Tibial artery (tissue), 4 donors: Measurements from ENCODE around the gene EIPR1.

Experiments
- DNase-seq, 2 donors: peaks; one replicate each; pipeline ENCODE4 v3.0.0-alpha.2; 2019
- H3K27ac ChIP-seq, 2 donors: fragments of 200-600 bp; sonication (generic) in 1 of 2; 1 replicate in 1 of 2; 2 replicates in 1 of 2; pipeline ENCODE4 v1.5.1; 2018 to 2019; ENCODE audit warnings: mild to moderate bottlenecking in 1 of 2
- H3K27me3 ChIP-seq, 2 donors: fragments of 200-600 bp; sonication (generic) in 1 of 2; one replicate each; pipeline versions ENCODE4 v1.5.1 to v1.6.0; 2016 to 2019
- H3K36me3 ChIP-seq, 3 donors: fragments of 200-600 bp; sonication (generic) in 2 of 3; one replicate each; pipeline ENCODE4 v1.5.1; 2016 to 2019; ENCODE audit warnings: mild to moderate bottlenecking in 2 of 3
- H3K4me1 ChIP-seq, 4 donors: fragments of 200-600 bp; sonication (generic) in 2 of 4; 1 replicate in 3 of 4; 2 replicates in 1 of 4; pipeline ENCODE4 v1.5.1; 2016 to 2019
- H3K4me3 ChIP-seq, 2 donors: fragments of 200-600 bp; sonication (generic) in 1 of 2; 1 replicate in 1 of 2; 2 replicates in 1 of 2; pipeline ENCODE4 v1.5.1; 2018 to 2019; ENCODE audit warnings: mild to moderate bottlenecking in 2 of 2
- H3K9me3 ChIP-seq, 3 donors: fragments of 200-600 bp; sonication (generic) in 1 of 3; one replicate each; pipeline ENCODE4 v1.5.1; 2016 to 2019
- CTCF ChIP-seq, 2 experiments: fragments of 200-600 bp in 1 of 2; fragments of 450-650 bp in 1 of 2; IDR thresholded peaks; one replicate each; pipeline ENCODE4 v1.5.1; 2017 to 2019; ENCODE audit warnings: antibody characterized with exemption in 2 of 2, mild to moderate bottlenecking in 1 of 2, moderate library complexity in 1 of 2
- intact Hi-C: fragments of 100-400 bp; cut with DNase I; formaldehyde crosslinking; loops from one replicate; pipeline ENCODE4 v1.15.0; 2023; ENCODE audit warnings: low total_unique reads

The EIPR1 gene

GRCh38 chr2:3414133-3414860, 36.7 kb upstream of the EIPR1 start:
- intact Hi-C loops = no loop called here
- no peaks in the 10 kb centered on the region for H3K27me3 ChIP-seq
- H3K4me3 ChIP-seq = no peak overlapping the region
- no peak for TF ChIP-seq CTCF (IDR thresholded peaks at IDR 0.05)
- no peaks in the 10 kb centered on the region for H3K9me3 ChIP-seq
- peaks cover 10 to 35% (median 31%) of the 10 kb centered on the region in 3 donors for H3K36me3 ChIP-seq
- no peak overlapping the region for H3K27ac ChIP-seq
- H3K4me1 ChIP-seq = no peaks in the 10 kb centered on the region
- no peak for DNase-seq

DNA sequence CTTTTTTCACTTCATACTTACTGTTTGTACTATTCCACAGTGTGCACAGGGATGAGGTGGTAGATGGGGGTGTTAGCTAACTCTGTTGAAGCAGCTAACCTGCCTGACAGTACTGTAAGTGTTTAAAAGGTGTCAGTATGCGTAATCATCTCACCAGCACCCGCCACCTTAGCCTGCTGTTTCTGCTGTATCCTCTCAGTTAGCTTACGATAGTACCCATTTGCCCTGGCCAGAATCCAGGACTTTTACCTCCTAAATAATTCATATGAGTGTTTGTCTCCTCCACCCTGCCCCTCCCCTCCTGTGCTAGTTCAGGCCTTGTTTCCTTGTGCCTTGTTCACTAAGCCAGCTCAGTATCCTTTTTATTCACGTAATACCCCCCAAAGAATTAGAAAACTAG, 36.1 kb upstream of the EIPR1 start:
- H3K27ac ChIP-seq = no peak overlapping the region
- no peaks in the 10 kb centered on the region for H3K27me3 ChIP-seq
- no peak overlapping the region for H3K4me3 ChIP-seq
- H3K4me1 ChIP-seq = no peaks in the 10 kb centered on the region
- DNase-seq = no peak
- peaks cover 10 to 29% (median 27%) of the 10 kb centered on the region in 3 donors for H3K36me3 ChIP-seq
- H3K9me3 ChIP-seq = no peaks in the 10 kb centered on the region
- TF ChIP-seq CTCF (IDR thresholded peaks at IDR 0.05) = no peak
- intact Hi-C loops = no loop called here

- intact Hi-C loops = no loop called here
- Histone ChIP-seq H3K9me3 (no peaks in the 10 kb centered on the region), H3K4me1 (peaks cover 0 to 4% (median 0%) of the 10 kb centered on the region in 4 donors), H3K27me3 (no peaks in the 10 kb centered on the region), H3K27ac (no peak overlapping the region), H3K36me3 (peaks cover 10 to 29% (median 11%) of the 10 kb centered on the region in 3 donors), H3K4me3 (no peak overlapping the region)
- no peak for DNase-seq
- no peak for TF ChIP-seq CTCF (IDR thresholded peaks at IDR 0.05)
These were observed 33.5 kb upstream of the EIPR1 start for GRCh38 chr2:3411103-3411502.

GRCh38 chr2:3409627-3410170, 32.1 kb upstream of the EIPR1 start:
- H3K36me3 ChIP-seq = peaks cover 3 to 17% (median 6%) of the 10 kb centered on the region in 3 donors
- no peaks in the 10 kb centered on the region for H3K9me3 ChIP-seq
- no peaks in the 10 kb centered on the region for H3K27me3 ChIP-seq
- no peak overlapping the region for H3K4me3 ChIP-seq
- no peak overlapping the region for H3K27ac ChIP-seq
- no peak for DNase-seq
- peaks cover 0 to 4% (median 0%) of the 10 kb centered on the region in 4 donors for H3K4me1 ChIP-seq
- intact Hi-C loops = no loop called here
- TF ChIP-seq CTCF (IDR thresholded peaks at IDR 0.05) = no peak

- peaks cover 0 to 9% (median 3%) of the 10 kb centered on the region in 3 donors for H3K36me3 ChIP-seq
- H3K27ac ChIP-seq = no peak overlapping the region
- H3K4me3 ChIP-seq = no peak overlapping the region
- intact Hi-C loops = no loop called here
- H3K9me3 ChIP-seq = no peaks in the 10 kb centered on the region
- DNase-seq = no peak
- peaks cover 0 to 4% (median 0%) of the 10 kb centered on the region in 4 donors for H3K4me1 ChIP-seq
- no peak for TF ChIP-seq CTCF (IDR thresholded peaks at IDR 0.05)
- H3K27me3 ChIP-seq = no peaks in the 10 kb centered on the region
These were observed 31.2 kb upstream of the EIPR1 start for GRCh38 chr2:3408781-3409180.
